Measurements from ENCODE around the gene PRKG1. TPM values are rescaled to one million over a fixed set of nuclear protein-coding genes. Genes with fewer than 3 reads are reported as not detected.

PRKG1 gene
- total and polyA plus RNA-seq, 12 donors = 3.8 to 48.1 (median 29.9) TPM

- H3K27me3 ChIP-seq = no peaks in the 10 kb centered on the region
- no peak for ATAC-seq
- H3K9me3 ChIP-seq = no peaks in the 10 kb centered on the region
- DNase-seq = no peak
- peaks cover 0 to 6% (median 0%) of the 10 kb centered on the region in 9 donors for H3K4me1 ChIP-seq
- WGBS, 2 donors = 94 to 95% methylated on average over 2 of the region's 2 CpGs
- H3K4me3 ChIP-seq = no peak overlapping the region
- intact Hi-C loops (cut with DNase I) = no loop called here
- no peaks in the 10 kb centered on the region for H3K36me3 ChIP-seq
- no peak overlapping the region for H3K27ac ChIP-seq
- no peak for TF ChIP-seq CTCF (IDR thresholded peaks at IDR 0.05)
Observed at GRCh38 chr10:52208365-52208764, 1134.1 kb downstream of the PRKG1 start.

GRCh38 chr10:52210161-52210560, 1135.9 kb downstream of the PRKG1 start:
- 78 to 81% methylated on average over 6 of the region's 6 CpGs for WGBS, 2 donors
- Histone ChIP-seq H3K9me3 (no peaks in the 10 kb centered on the region), H3K36me3 (no peaks in the 10 kb centered on the region), H3K4me1 (peaks cover 0 to 10% (median 0%) of the 10 kb centered on the region in 9 donors), H3K27ac (no peak overlapping the region), H3K4me3 (no peak overlapping the region), H3K27me3 (no peaks in the 10 kb centered on the region)
- no peak for ATAC-seq
- intact Hi-C loops (cut with DNase I) = loop anchor here in 6 of 10 donors (5.0 to 10.0 kb wide), 7 partner anchors 215 to 1205 kb away; no protein-coding TSS in a partner anchor
- no peak for DNase-seq
- TF ChIP-seq CTCF (IDR thresholded peaks at IDR 0.05) = no peak

GRCh38 chr10:52212062-52212461, 1137.8 kb downstream of the PRKG1 start:
- Histone ChIP-seq H3K4me3 (no peak overlapping the region), H3K27ac (peak overlapping the region in 6 of 10 donors; percentile 1 to 37 (median 12)), H3K9me3 (no peaks in the 10 kb centered on the region), H3K4me1 (peaks cover 0 to 23% (median 4%) of the 10 kb centered on the region in 9 donors), H3K27me3 (no peaks in the 10 kb centered on the region), H3K36me3 (no peaks in the 10 kb centered on the region)
- 72 to 74% methylated on average over 4 of the region's 4 CpGs for WGBS, 2 donors
- DNase-seq = no peak
- TF ChIP-seq CTCF (IDR thresholded peaks at IDR 0.05) = no peak
- ATAC-seq = peak in 4 of 8 donors; percentile 23 to 52 (median 35)
- intact Hi-C loops (cut with DNase I) = loop anchor here in 6 of 10 donors (5.0 to 10.0 kb wide), 7 partner anchors 217 to 1207 kb away; no protein-coding TSS in a partner anchor

- peak overlapping the region in 6 of 10 donors; percentile 1 to 37 (median 12) for H3K27ac ChIP-seq
- peaks cover 0 to 23% (median 4%) of the 10 kb centered on the region in 9 donors for H3K4me1 ChIP-seq
- ATAC-seq (no peak), DNase-seq (no peak)
- H3K9me3 ChIP-seq = no peaks in the 10 kb centered on the region
- H3K27me3 ChIP-seq = no peaks in the 10 kb centered on the region
- intact Hi-C loops (cut with DNase I) = loop anchor here in 6 of 10 donors (5.0 to 10.0 kb wide), 7 partner anchors 218 to 1208 kb away; no protein-coding TSS in a partner anchor
- no peak overlapping the region for H3K4me3 ChIP-seq
- no peaks in the 10 kb centered on the region for H3K36me3 ChIP-seq
- TF ChIP-seq CTCF (IDR thresholded peaks at IDR 0.05) = no peak
- WGBS, 2 donors = 75 to 86% methylated on average over 4 of the region's 4 CpGs
Observed at GRCh38 chr10:52212802-52213201, 1138.5 kb downstream of the PRKG1 start.
